ENCODE data around the gene EPHB1. TPM values are rescaled to one million over a fixed set of nuclear protein-coding genes. Genes with fewer than 3 reads are reported as not detected.

The EPHB1 gene
- total RNA-seq, 1 experiment from 2014 or later: 0.86 TPM

GRCh38 chr3:135301670-135302069 is 506.6 kb downstream of the EPHB1 start:
- DNase-seq (ENCODE audit: low read depth, low spot score): no peak
- H4K20me1 ChIP-seq (ENCODE audit: insufficient read depth): no peaks in the 10 kb centered on the region
- no peaks in the 10 kb centered on the region for H3K9me3 ChIP-seq (ENCODE audit: control insufficient read depth in 1 of 2, insufficient read depth in 1 of 2, low read depth in 1 of 2, low read length in 2 of 2)
- no peaks in the 10 kb centered on the region for H3K4me1 ChIP-seq (ENCODE audit: control insufficient read depth in 1 of 2, insufficient read depth in 2 of 2, low read length in 2 of 2)
- no peak for ATAC-seq
- no peak overlapping the region for H2AFZ ChIP-seq (ENCODE audit: low read depth, low read length, poor library complexity, severe bottlenecking)
- no peak for TF ChIP-seq POLR2A (IDR thresholded peaks at IDR 0.05; ENCODE audit: borderline replicate concordance, extremely low read depth, insufficient read depth, insufficient read length)
- no peak overlapping the region for H3K9ac ChIP-seq (ENCODE audit: low read length)
- H3K4me3 ChIP-seq (replicated peaks in 1 of 2; ENCODE audit: low read depth in 1 of 2, low read length in 2 of 2): no peak overlapping the region
- no TSS peak for BruUV-seq (replicated peaks)
- H3K79me2 ChIP-seq (ENCODE audit: insufficient read depth, low read length): no peaks in the 10 kb centered on the region
- H3K4me2 ChIP-seq (ENCODE audit: low read length): no peak overlapping the region
- H3K36me3 ChIP-seq (ENCODE audit: control insufficient read depth in 1 of 2, insufficient read depth in 2 of 2, low read length in 2 of 2): no peaks in the 10 kb centered on the region
- intact Hi-C loops (cut with micrococcal nuclease): no loop called here
- ChIA-PET RAD21 (ENCODE audit: low non-redundant PET in 1 of 2, low total read pairs in 2 of 2, uncharacterized antibody in 2 of 2, unreplicated experiment in 2 of 2) (no interaction called here), POLR2A (no interaction called here), CTCF (no interaction called here)
- no peaks in the 10 kb centered on the region for H3K9me2 ChIP-seq (ENCODE audit: insufficient read depth)
- H3K27me3 ChIP-seq (ENCODE audit: insufficient read depth, low read length): peaks cover 7% of the 10 kb centered on the region; the same call in 1 of the 2 replicates
- H3K27ac ChIP-seq (ENCODE audit: low read depth, low read length): no peak overlapping the region

DNA sequence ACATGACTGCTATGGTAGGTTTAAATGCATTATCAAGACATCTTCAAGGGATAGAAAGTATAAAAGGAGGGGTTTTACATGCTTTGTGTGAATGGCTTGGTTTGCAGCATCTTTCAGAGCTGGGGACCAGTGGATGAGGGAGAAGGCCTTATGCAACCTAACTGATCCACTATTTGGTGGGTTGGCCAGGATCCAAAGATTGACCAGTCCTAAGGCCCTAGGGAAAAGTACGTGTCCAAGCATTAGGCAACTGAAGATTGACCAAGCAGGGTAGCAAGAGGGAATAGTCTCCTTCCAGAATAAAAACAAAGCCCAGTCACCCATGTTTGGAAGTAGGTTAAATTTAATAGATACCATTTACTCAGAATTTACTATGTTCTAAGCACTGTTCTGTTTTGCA is 509.3 kb downstream of the EPHB1 start:
- Histone ChIP-seq H3K27ac (ENCODE audit: low read depth, low read length) (no peak overlapping the region), H4K20me1 (ENCODE audit: insufficient read depth) (no peaks in the 10 kb centered on the region), H2AFZ (ENCODE audit: low read depth, low read length, poor library complexity, severe bottlenecking) (no peak overlapping the region), H3K4me3 (replicated peaks in 1 of 2; ENCODE audit: low read depth in 1 of 2, low read length in 2 of 2) (no peak overlapping the region), H3K36me3 (ENCODE audit: control insufficient read depth in 1 of 2, insufficient read depth in 2 of 2, low read length in 2 of 2) (no peaks in the 10 kb centered on the region), H3K9me3 (ENCODE audit: control insufficient read depth in 1 of 2, insufficient read depth in 1 of 2, low read depth in 1 of 2, low read length in 2 of 2) (no peaks in the 10 kb centered on the region), H3K9me2 (ENCODE audit: insufficient read depth) (no peaks in the 10 kb centered on the region), H3K79me2 (ENCODE audit: insufficient read depth, low read length) (no peaks in the 10 kb centered on the region), H3K9ac (ENCODE audit: low read length) (no peak overlapping the region), H3K27me3 (ENCODE audit: insufficient read depth, low read length) (no peaks in the 10 kb centered on the region), H3K4me1 (ENCODE audit: control insufficient read depth in 1 of 2, insufficient read depth in 2 of 2, low read length in 2 of 2) (no peaks in the 10 kb centered on the region), H3K4me2 (ENCODE audit: low read length) (no peak overlapping the region)
- CTCF ChIA-PET: no interaction called here
- DNase-seq (ENCODE audit: low read depth, low spot score) (no peak), ATAC-seq (no peak)
- BruUV-seq (replicated peaks): no TSS peak
- POLR2A ChIA-PET: no interaction called here
- RAD21 ChIA-PET (ENCODE audit: low non-redundant PET in 1 of 2, low total read pairs in 2 of 2, uncharacterized antibody in 2 of 2, unreplicated experiment in 2 of 2): no interaction called here
- intact Hi-C loops (cut with micrococcal nuclease): no loop called here
- TF ChIP-seq POLR2A (IDR thresholded peaks at IDR 0.05; ENCODE audit: borderline replicate concordance, extremely low read depth, insufficient read depth, insufficient read length) (no peak), TCF7L2 (IDR thresholded peaks at IDR 0.05; ENCODE audit: borderline replicate concordance, extremely low read depth, insufficient read depth, insufficient read length) (no peak), ELF1 (IDR thresholded peaks at IDR 0.05; ENCODE audit: borderline replicate concordance, low read depth) (no peak), POLR2AphosphoS5 (IDR thresholded peaks at IDR 0.05; ENCODE audit: low read depth, low read length) (no peak), ZBTB33 (IDR thresholded peaks at IDR 0.05; ENCODE audit: extremely low read depth, insufficient replicate concordance, low read length) (no peak), SIN3A (IDR thresholded peaks at IDR 0.05; ENCODE audit: low read depth) (no peak), CBX3 (IDR thresholded peaks at IDR 0.05; ENCODE audit: low read depth) (no peak), YY1 (IDR thresholded peaks at IDR 0.05; ENCODE audit: extremely low read depth, insufficient replicate concordance, low read depth, low read length) (no peak), REST (IDR thresholded peaks at IDR 0.05; ENCODE audit: low read depth) (no peak), ZNF274 (IDR thresholded peaks at IDR 0.05; ENCODE audit: low read depth, low read length) (no peak)
- TF ChIP-seq, protein P1, sequence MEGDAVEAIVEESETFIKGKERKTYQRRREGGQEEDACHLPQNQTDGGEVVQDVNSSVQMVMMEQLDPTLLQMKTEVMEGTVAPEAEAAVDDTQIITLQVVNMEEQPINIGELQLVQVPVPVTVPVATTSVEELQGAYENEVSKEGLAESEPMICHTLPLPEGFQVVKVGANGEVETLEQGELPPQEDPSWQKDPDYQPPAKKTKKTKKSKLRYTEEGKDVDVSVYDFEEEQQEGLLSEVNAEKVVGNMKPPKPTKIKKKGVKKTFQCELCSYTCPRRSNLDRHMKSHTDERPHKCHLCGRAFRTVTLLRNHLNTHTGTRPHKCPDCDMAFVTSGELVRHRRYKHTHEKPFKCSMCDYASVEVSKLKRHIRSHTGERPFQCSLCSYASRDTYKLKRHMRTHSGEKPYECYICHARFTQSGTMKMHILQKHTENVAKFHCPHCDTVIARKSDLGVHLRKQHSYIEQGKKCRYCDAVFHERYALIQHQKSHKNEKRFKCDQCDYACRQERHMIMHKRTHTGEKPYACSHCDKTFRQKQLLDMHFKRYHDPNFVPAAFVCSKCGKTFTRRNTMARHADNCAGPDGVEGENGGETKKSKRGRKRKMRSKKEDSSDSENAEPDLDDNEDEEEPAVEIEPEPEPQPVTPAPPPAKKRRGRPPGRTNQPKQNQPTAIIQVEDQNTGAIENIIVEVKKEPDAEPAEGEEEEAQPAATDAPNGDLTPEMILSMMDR (IDR thresholded peaks at IDR 0.05 in 2 of 3, conservative IDR thresholded peaks at IDR 0.05 in 1 of 3; ENCODE audit: borderline replicate concordance in 1 of 3, insufficient read depth in 1 of 3, low read depth in 2 of 3, low read length in 2 of 3): no peak
- TF ChIP-seq, protein P2, sequence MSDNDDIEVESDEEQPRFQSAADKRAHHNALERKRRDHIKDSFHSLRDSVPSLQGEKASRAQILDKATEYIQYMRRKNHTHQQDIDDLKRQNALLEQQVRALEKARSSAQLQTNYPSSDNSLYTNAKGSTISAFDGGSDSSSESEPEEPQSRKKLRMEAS (IDR thresholded peaks at IDR 0.05): no peak

All from HCT116 (cell line).